Vagina (tissue), 2 donors: Measurements from ENCODE around the gene FAM228A.

ENCODE experiments used
- CTCF ChIP-seq, 3 experiments: fragments of 450-650 bp in 2 of 3; fragments of 200-600 bp in 1 of 3; sonication (generic) in 1 of 3; IDR thresholded peaks; one replicate each; pipeline ENCODE4 v1.5.1; 2017 to 2019; ENCODE audit warnings: antibody characterized with exemption in 3 of 3, mild to moderate bottlenecking in 2 of 3, moderate library complexity in 2 of 3
- POLR2A ChIP-seq, 2 donors: fragments of 450-650 bp; IDR thresholded peaks; one replicate each; pipeline ENCODE4 v1.6.1; 2017; ENCODE audit warnings: antibody characterized with exemption in 2 of 2, mild to moderate bottlenecking in 2 of 2, moderate library complexity in 2 of 2
- POLR2AphosphoS5 ChIP-seq, 2 donors: sonication (generic); formaldehyde crosslinking; IDR thresholded peaks; one replicate each; pipeline ENCODE4 v1.9.0; 2017; ENCODE audit warnings: antibody characterized with exemption in 2 of 2, mild to moderate bottlenecking in 2 of 2, low read depth in 1 of 2; ENCODE audit not compliant: insufficient read depth in 1 of 2

GRCh38 chr2:24210106-24210455 is 35.2 kb downstream of the FAM228A start:
- TF ChIP-seq CTCF (IDR thresholded peaks at IDR 0.05) = no peak
- TF ChIP-seq POLR2A (IDR thresholded peaks at IDR 0.05) = no peak
- no peak for TF ChIP-seq POLR2AphosphoS5 (IDR thresholded peaks at IDR 0.05; ENCODE audit: insufficient read depth in 1 of 2, low read depth in 1 of 2)
